ENCODE data around the gene ARMS2. TPM values are rescaled to one million over a fixed set of nuclear protein-coding genes. Genes with fewer than 3 reads are reported as not detected.

ARMS2 gene
- polyA plus RNA-seq, 2 donors: not detected

GRCh38 chr10:122499012-122499411, 44.6 kb downstream of the ARMS2 start:
- Histone ChIP-seq H3K4me1 (ENCODE audit: control insufficient read depth in 2 of 2, insufficient read depth in 2 of 2, low read length in 1 of 2) (peaks cover 0 to 8% of the 10 kb centered on the region in 2 donors), H3K36me3 (ENCODE audit: control insufficient read depth in 2 of 2, insufficient read depth in 2 of 2, low read length in 1 of 2) (no peaks in the 10 kb centered on the region), H3K27ac (ENCODE audit: low read depth in 2 of 2, low read length in 1 of 2) (peak overlapping the region; percentile 12 to 34), H3K27me3 (ENCODE audit: control insufficient read depth in 1 of 2, insufficient read depth in 2 of 2, low read length in 2 of 2) (no peaks in the 10 kb centered on the region), H3K9me3 (ENCODE audit: control insufficient read depth in 2 of 2, insufficient read depth in 1 of 2, low read depth in 1 of 2, low read length in 1 of 2) (no peaks in the 10 kb centered on the region), H3K4me3 (ENCODE audit: low read depth in 1 of 2, low read length in 2 of 2) (no peak overlapping the region)
- 68 to 70% methylated on average over 8 of the region's 8 CpGs for WGBS, 2 donors

GRCh38 chr10:122499491-122499941, 45.1 kb downstream of the ARMS2 start:
- 56 to 63% methylated on average over 5 of the region's 5 CpGs for WGBS, 2 donors
- Histone ChIP-seq H3K4me3 (ENCODE audit: low read depth in 1 of 2, low read length in 2 of 2) (no peak overlapping the region), H3K4me1 (ENCODE audit: control insufficient read depth in 2 of 2, insufficient read depth in 2 of 2, low read length in 1 of 2) (peaks cover 0 to 10% of the 10 kb centered on the region in 2 donors), H3K27ac (ENCODE audit: low read depth in 2 of 2, low read length in 1 of 2) (no peak overlapping the region), H3K9me3 (ENCODE audit: control insufficient read depth in 2 of 2, insufficient read depth in 1 of 2, low read depth in 1 of 2, low read length in 1 of 2) (no peaks in the 10 kb centered on the region), H3K36me3 (ENCODE audit: control insufficient read depth in 2 of 2, insufficient read depth in 2 of 2, low read length in 1 of 2) (no peaks in the 10 kb centered on the region), H3K27me3 (ENCODE audit: control insufficient read depth in 1 of 2, insufficient read depth in 2 of 2, low read length in 2 of 2) (no peaks in the 10 kb centered on the region)

GRCh38 chr10:122500194-122500593, 45.7 kb downstream of the ARMS2 start:
- H3K4me3 ChIP-seq (ENCODE audit: low read depth in 1 of 2, low read length in 2 of 2): no peak overlapping the region
- WGBS, 2 donors: 64 to 66% methylated on average over 5 of the region's 5 CpGs
- peaks cover 0 to 9% of the 10 kb centered on the region in 2 donors for H3K4me1 ChIP-seq (ENCODE audit: control insufficient read depth in 2 of 2, insufficient read depth in 2 of 2, low read length in 1 of 2)
- no peaks in the 10 kb centered on the region for H3K36me3 ChIP-seq (ENCODE audit: control insufficient read depth in 2 of 2, insufficient read depth in 2 of 2, low read length in 1 of 2)
- no peaks in the 10 kb centered on the region for H3K27me3 ChIP-seq (ENCODE audit: control insufficient read depth in 1 of 2, insufficient read depth in 2 of 2, low read length in 2 of 2)
- H3K27ac ChIP-seq (ENCODE audit: low read depth in 2 of 2, low read length in 1 of 2): no peak overlapping the region
- no peaks in the 10 kb centered on the region for H3K9me3 ChIP-seq (ENCODE audit: control insufficient read depth in 2 of 2, insufficient read depth in 1 of 2, low read depth in 1 of 2, low read length in 1 of 2)

- H3K27me3 ChIP-seq (ENCODE audit: control insufficient read depth in 1 of 2, insufficient read depth in 2 of 2, low read length in 2 of 2): no peaks in the 10 kb centered on the region
- H3K27ac ChIP-seq (ENCODE audit: low read depth in 2 of 2, low read length in 1 of 2): no peak overlapping the region
- no peaks in the 10 kb centered on the region for H3K9me3 ChIP-seq (ENCODE audit: control insufficient read depth in 2 of 2, insufficient read depth in 1 of 2, low read depth in 1 of 2, low read length in 1 of 2)
- H3K4me1 ChIP-seq (ENCODE audit: control insufficient read depth in 2 of 2, insufficient read depth in 2 of 2, low read length in 1 of 2): peaks cover 0 to 9% of the 10 kb centered on the region in 2 donors
- no peak overlapping the region for H3K4me3 ChIP-seq (ENCODE audit: low read depth in 1 of 2, low read length in 2 of 2)
- WGBS, 2 donors: 84 to 87% methylated on average over 6 of the region's 6 CpGs
- H3K36me3 ChIP-seq (ENCODE audit: control insufficient read depth in 2 of 2, insufficient read depth in 2 of 2, low read length in 1 of 2): no peaks in the 10 kb centered on the region
These were observed 46.3 kb downstream of the ARMS2 start for GRCh38 chr10:122500726-122501125.

GRCh38 chr10:122503012-122503411, 48.6 kb downstream of the ARMS2 start:
- H3K4me3 ChIP-seq (ENCODE audit: low read depth in 1 of 2, low read length in 2 of 2): no peak overlapping the region
- 86 to 91% methylated on average over 13 of the region's 13 CpGs for WGBS, 2 donors

GRCh38 chr10:122503886-122504609, 49.6 kb downstream of the ARMS2 start:
- Histone ChIP-seq H3K36me3 (ENCODE audit: control insufficient read depth in 2 of 2, insufficient read depth in 2 of 2, low read length in 1 of 2) (no peaks in the 10 kb centered on the region), H3K4me1 (ENCODE audit: control insufficient read depth in 2 of 2, insufficient read depth in 2 of 2, low read length in 1 of 2) (peaks cover 0 to 6% of the 10 kb centered on the region in 2 donors), H3K27ac (ENCODE audit: low read depth in 2 of 2, low read length in 1 of 2) (no peak overlapping the region), H3K4me3 (ENCODE audit: low read depth in 1 of 2, low read length in 2 of 2) (no peak overlapping the region), H3K9me3 (ENCODE audit: control insufficient read depth in 2 of 2, insufficient read depth in 1 of 2, low read depth in 1 of 2, low read length in 1 of 2) (no peaks in the 10 kb centered on the region), H3K27me3 (ENCODE audit: control insufficient read depth in 1 of 2, insufficient read depth in 2 of 2, low read length in 2 of 2) (no peaks in the 10 kb centered on the region)
- WGBS, 2 donors: 74 to 79% methylated on average over 17 of the region's 17 CpGs

More at GRCh38 chr10:122503012-122503411, 48.6 kb downstream of the ARMS2 start:
- H3K36me3 ChIP-seq (ENCODE audit: control insufficient read depth in 2 of 2, insufficient read depth in 2 of 2, low read length in 1 of 2): no peaks in the 10 kb centered on the region
- H3K9me3 ChIP-seq (ENCODE audit: control insufficient read depth in 2 of 2, insufficient read depth in 1 of 2, low read depth in 1 of 2, low read length in 1 of 2): no peaks in the 10 kb centered on the region
- H3K27me3 ChIP-seq (ENCODE audit: control insufficient read depth in 1 of 2, insufficient read depth in 2 of 2, low read length in 2 of 2): no peaks in the 10 kb centered on the region
- H3K27ac ChIP-seq (ENCODE audit: low read depth in 2 of 2, low read length in 1 of 2): no peak overlapping the region
- H3K4me1 ChIP-seq (ENCODE audit: control insufficient read depth in 2 of 2, insufficient read depth in 2 of 2, low read length in 1 of 2): peaks cover 0 to 9% of the 10 kb centered on the region in 2 donors

- H3K9me3 ChIP-seq (ENCODE audit: control insufficient read depth in 2 of 2, insufficient read depth in 1 of 2, low read depth in 1 of 2, low read length in 1 of 2): no peaks in the 10 kb centered on the region
These were observed 50.1 kb downstream of the ARMS2 start for GRCh38 chr10:122504610-122504950.

GRCh38 chr10:122505011-122505410, 50.6 kb downstream of the ARMS2 start:
- Histone ChIP-seq H3K36me3 (ENCODE audit: control insufficient read depth in 2 of 2, insufficient read depth in 2 of 2, low read length in 1 of 2) (peaks cover 0 to 4% of the 10 kb centered on the region in 2 donors), H3K27me3 (ENCODE audit: control insufficient read depth in 1 of 2, insufficient read depth in 2 of 2, low read length in 2 of 2) (no peaks in the 10 kb centered on the region), H3K4me1 (ENCODE audit: control insufficient read depth in 2 of 2, insufficient read depth in 2 of 2, low read length in 1 of 2) (peaks cover 0 to 5% of the 10 kb centered on the region in 2 donors), H3K9me3 (ENCODE audit: control insufficient read depth in 2 of 2, insufficient read depth in 1 of 2, low read depth in 1 of 2, low read length in 1 of 2) (no peaks in the 10 kb centered on the region), H3K4me3 (ENCODE audit: low read depth in 1 of 2, low read length in 2 of 2) (no peak overlapping the region), H3K27ac (ENCODE audit: low read depth in 2 of 2, low read length in 1 of 2) (no peak overlapping the region)
- WGBS, 2 donors: 85 to 86% methylated on average over 5 of the region's 5 CpGs

More at GRCh38 chr10:122504610-122504950, 50.1 kb downstream of the ARMS2 start:
- Histone ChIP-seq H3K4me3 (ENCODE audit: low read depth in 1 of 2, low read length in 2 of 2) (no peak overlapping the region), H3K27ac (ENCODE audit: low read depth in 2 of 2, low read length in 1 of 2) (peak overlapping the region in 1 of 2 donors; percentile 36), H3K4me1 (ENCODE audit: control insufficient read depth in 2 of 2, insufficient read depth in 2 of 2, low read length in 1 of 2) (peaks cover 0 to 5% of the 10 kb centered on the region in 2 donors), H3K27me3 (ENCODE audit: control insufficient read depth in 1 of 2, insufficient read depth in 2 of 2, low read length in 2 of 2) (no peaks in the 10 kb centered on the region), H3K36me3 (ENCODE audit: control insufficient read depth in 2 of 2, insufficient read depth in 2 of 2, low read length in 1 of 2) (peaks cover 0 to 4% of the 10 kb centered on the region in 2 donors)
- WGBS, 2 donors: 15 to 18% methylated on average over 6 of the region's 6 CpGs

GRCh38 chr10:122505885-122506645, 51.6 kb downstream of the ARMS2 start:
- Histone ChIP-seq H3K4me1 (ENCODE audit: control insufficient read depth in 2 of 2, insufficient read depth in 2 of 2, low read length in 1 of 2) (peaks cover 0 to 5% of the 10 kb centered on the region in 2 donors), H3K27ac (ENCODE audit: low read depth in 2 of 2, low read length in 1 of 2) (no peak overlapping the region), H3K9me3 (ENCODE audit: control insufficient read depth in 2 of 2, insufficient read depth in 1 of 2, low read depth in 1 of 2, low read length in 1 of 2) (no peaks in the 10 kb centered on the region), H3K4me3 (ENCODE audit: low read depth in 1 of 2, low read length in 2 of 2) (no peak overlapping the region), H3K27me3 (ENCODE audit: control insufficient read depth in 1 of 2, insufficient read depth in 2 of 2, low read length in 2 of 2) (no peaks in the 10 kb centered on the region), H3K36me3 (ENCODE audit: control insufficient read depth in 2 of 2, insufficient read depth in 2 of 2, low read length in 1 of 2) (peaks cover 0 to 4% of the 10 kb centered on the region in 2 donors)
- 90% methylated on average over 15 of the region's 15 CpGs for WGBS, 2 donors

Measured in esophagus (tissue), 2 donors.